K562 (cell line): Measurements from ENCODE around the gene ADAMTS2. TPM values are rescaled to one million over a fixed set of nuclear protein-coding genes. Genes with fewer than 3 reads are reported as not detected.

Experiments used
- ATAC-seq: fragments of 200-7000 bp; cut with Tn5 transposase; 3 replicates; pipeline ENCODE4 v1.9.1; 2020; ENCODE audit warnings: moderate library complexity
- BruUV-seq: library from RNA; stranded (reverse); fragments of 400-500 nt; replicated peaks from 2 replicates; lab custom pipeline; 2021; lab: Mats Ljungman, UMichigan
- CTCF ChIA-PET: fragments of 300-600 bp; formaldehyde crosslinking; extraction: SDS; loops from one replicate; lab custom pipeline; 2021; ENCODE audit warnings: low intra/inter-chr PET ratio; lab: Yijun Ruan, JAX
- POLR2A ChIA-PET: fragments of 300-600, 350-650 bp; sonication (Branson Sonifier 250); formaldehyde crosslinking; extraction: SDS; loops from one replicate; lab custom pipeline; 2021; ENCODE audit warnings: antibody characterized with exemption, inconsistent platforms; lab: Yijun Ruan, JAX
- DNase-seq, 4 experiments: peaks; one replicate each; pipeline versions ENCODE4 v3.0.0 to v3.0.0-alpha.2; 2011 to 2018; ENCODE audit warnings: low spot score in 3 of 4, mixed read lengths in 3 of 4; ENCODE audit errors: extremely low read depth in 1 of 4
- FAIRE-seq: peaks from 2 replicates; lab custom pipeline; 2011; peaks lifted over from hg19 to GRCh38; lab: Jason Lieb, UNC
- H2AFZ ChIP-seq: 2 replicates; pipeline ENCODE4 v1.6.0; 2011; ENCODE audit warnings: low read depth, low read length, control low read depth, inconsistent platforms
- H3K27ac ChIP-seq: fragments of 200-600 bp; 3 replicates; pipeline ENCODE4 v1.8.0; 2011; ENCODE audit warnings: low read depth, mild to moderate bottlenecking, control low read depth, inconsistent platforms, low read length, moderate library complexity, mixed read lengths; ENCODE audit errors: extremely low read depth
- H3K27me3 ChIP-seq, 2 experiments: fragments of 300-600 bp in 1 of 2; 2 replicates in 1 of 2; 3 replicates in 1 of 2; pipeline versions ENCODE4 v1.6.0 to v1.8.0; 2011; ENCODE audit warnings: inconsistent platforms in 2 of 2, low read length in 2 of 2, mild to moderate bottlenecking in 1 of 2, mixed read lengths in 1 of 2, moderate library complexity in 1 of 2; ENCODE audit not compliant: control insufficient read depth in 2 of 2, insufficient read depth in 2 of 2
- H3K36me3 ChIP-seq: fragments of 300-600 bp; 3 replicates; pipeline ENCODE4 v1.8.0; 2011; ENCODE audit warnings: mild to moderate bottlenecking, low read length, inconsistent platforms; ENCODE audit not compliant: control insufficient read depth, insufficient read depth
- H3K4me1 ChIP-seq, 2 experiments: fragments of 200-600 bp in 1 of 2; replicated peaks in 1 of 2; 2 replicates in 1 of 2; 3 replicates in 1 of 2; pipeline versions ENCODE4 v1.5.1 to v1.8.0; 2011; ENCODE audit warnings: inconsistent platforms in 2 of 2, low read length in 2 of 2, mild to moderate bottlenecking in 1 of 2, mixed read lengths in 1 of 2, moderate library complexity in 1 of 2; ENCODE audit not compliant: control insufficient read depth in 2 of 2, insufficient read depth in 2 of 2
- H3K4me2 ChIP-seq: 2 replicates; pipeline ENCODE4 v1.6.1; 2011; ENCODE audit warnings: low read length, control low read depth, inconsistent platforms, mixed read lengths; ENCODE audit not compliant: insufficient read depth
- H3K4me3 ChIP-seq: fragments of 200-600 bp; sonication (generic), shearing (Covaris generic); 2 replicates; pipeline ENCODE4 v1.5.1; 2016; ENCODE audit warnings: control low read depth, inconsistent platforms
- H3K79me2 ChIP-seq: fragments of 200-600 bp; 3 replicates; pipeline ENCODE4 v1.8.0; 2011; ENCODE audit warnings: low read length, inconsistent platforms; ENCODE audit not compliant: control insufficient read depth, insufficient read depth
- H3K9ac ChIP-seq, 2 experiments: 2 replicates each; pipeline versions ENCODE4 v1.6.0 to v1.6.1; 2011; ENCODE audit warnings: low read depth in 2 of 2, low read length in 2 of 2, control low read depth in 1 of 2, inconsistent platforms in 1 of 2, mild to moderate bottlenecking in 1 of 2, mixed read lengths in 1 of 2; ENCODE audit not compliant: insufficient read depth in 1 of 2
- H3K9me1 ChIP-seq: one replicate; pipeline ENCODE4 v1.6.0; 2011; ENCODE audit warnings: inconsistent platforms, mild to moderate bottlenecking, low read length, moderate library complexity; ENCODE audit not compliant: control insufficient read depth, insufficient read depth
- H3K9me3 ChIP-seq: replicated peaks from 2 replicates; pipeline ENCODE4 v1.5.1; 2011; ENCODE audit warnings: low read depth, low read length, inconsistent platforms; ENCODE audit not compliant: control insufficient read depth, insufficient read depth
- H4K20me1 ChIP-seq: replicated peaks from 2 replicates; pipeline ENCODE4 v1.6.1; 2011; ENCODE audit warnings: low read length, inconsistent platforms, mixed read lengths; ENCODE audit not compliant: control insufficient read depth, insufficient read depth
- ASH1L ChIP-seq: fragments of 450-650 bp; IDR thresholded peaks from 2 replicates; pipeline ENCODE4 v1.6.1; 2018; ENCODE audit warnings: borderline replicate concordance, mild to moderate bottlenecking, low read depth; ENCODE audit not compliant: partially characterized antibody
- BCL6 ChIP-seq: fragments of 250-450 bp; sonication (Bioruptor Pico); IDR thresholded peaks from 2 replicates; pipeline ENCODE4 v1.4.0; 2020
- FOXJ3 ChIP-seq: sonication (generic); formaldehyde crosslinking; IDR thresholded peaks from 2 replicates; pipeline ENCODE4 v1.4.0; 2020; ENCODE audit warnings: mild to moderate bottlenecking, missing genetic modification reagents
- HOXB6 ChIP-seq: fragments of 250-450 bp; sonication (Bioruptor Pico); IDR thresholded peaks from 2 replicates; pipeline ENCODE4 v1.5.1; 2022; ENCODE audit warnings: mild to moderate bottlenecking, borderline replicate concordance
- MAFG ChIP-seq: fragments of 450-650 bp; conservative IDR thresholded peaks from 2 replicates; pipeline ENCODE4 v1.6.1; 2016; ENCODE audit warnings: missing genetic modification characterization, missing compliant biosample characterization
- MXI1 ChIP-seq: IDR thresholded peaks from 2 replicates; pipeline ENCODE4 v1.6.1; 2011; ENCODE audit warnings: low read depth, mild to moderate bottlenecking, improper control_type of control experiment, low read length
- NCOA4 ChIP-seq: fragments of 450-650 bp; IDR thresholded peaks from 2 replicates; pipeline ENCODE4 v1.6.1; 2018; ENCODE audit warnings: mild to moderate bottlenecking; ENCODE audit not compliant: partially characterized antibody
- SLC30A9 ChIP-seq: fragments of 250-450 bp; sonication (Bioruptor Pico); IDR thresholded peaks from 2 replicates; pipeline ENCODE4 v1.8.0; 2022; ENCODE audit warnings: mild to moderate bottlenecking, moderate library complexity
- SREBF1 ChIP-seq: fragments of 150-350 bp; IDR thresholded peaks from 2 replicates; pipeline ENCODE4 v1.6.1; 2014; ENCODE audit warnings: antibody characterized with exemption, low read depth, low read length, borderline replicate concordance
- ZNF121 ChIP-seq: sonication (generic); formaldehyde crosslinking; conservative IDR thresholded peaks from 2 replicates; pipeline ENCODE4 v1.8.0; 2022; ENCODE audit warnings: missing genetic modification reagents
- ZNF174 ChIP-seq: fragments of 250-450 bp; sonication (Bioruptor Pico); IDR thresholded peaks from 2 replicates; pipeline ENCODE4 v1.4.0; 2020; ENCODE audit warnings: mild to moderate bottlenecking
- ZNF175 ChIP-seq: fragments of 200-800 bp; sonication (Bioruptor generic); IDR thresholded peaks from 2 replicates; pipeline ENCODE4 v1.6.1; 2016; ENCODE audit warnings: low read depth, mild to moderate bottlenecking, missing genetic modification characterization, missing compliant biosample characterization
- ZNF436 ChIP-seq: fragments of 250-450, 450-650 bp; sonication (Bioruptor Pico); formaldehyde crosslinking; IDR thresholded peaks from 2 replicates; pipeline ENCODE4 v1.7.0; 2020; ENCODE audit warnings: mild to moderate bottlenecking
- ZNF77 ChIP-seq: fragments of 250-450 bp; sonication (Bioruptor Pico); IDR thresholded peaks from 2 replicates; pipeline ENCODE4 v1.5.0; 2020
- WGBS: fragments of 100-300 bp; shearing (Covaris generic); methylation state at CpG from one replicate; pipeline ENCODE4 v1.1.6; 2016; ENCODE audit warnings: low coverage, mixed read lengths; ENCODE audit not compliant: insufficient coverage; ENCODE audit errors: missing lambda C conversion rate; 5-methylcytosine and 5-hydroxymethylcytosine counted together
- in situ Hi-C: fragments of 300-500 bp; cut with MboI; formaldehyde crosslinking; loops from 4 replicates; pipeline ENCODE4 v1.15.0; 2018; ENCODE audit warnings: inconsistent platforms, mixed read lengths
- intact Hi-C: fragments of 100-400 bp; cut with micrococcal nuclease; formaldehyde crosslinking; loops from 2 replicates; pipeline ENCODE4 v1.14.2; 2022
- polyA plus RNA-seq, 8 experiments: library from polyadenylated mRNA; depleted of rRNA in 4 of 8; stranded (reverse) in 5 of 8; unstranded in 3 of 8; fragments of >200 nt; fragmentation: Nextera tagmentation in 2 of 8; fragmentation: Illumina TruSeq in 1 of 8; extraction: Ambion mirVana in 2 of 8; extraction: Trizol in 1 of 8; gene quantifications; 2 replicates each; pipeline versions ENCODE4 v1.2.1 to v1.2.3, GENCODE V29; 2011 to 2014; ENCODE audit warnings: inconsistent platforms in 1 of 8, missing spikeins in 1 of 8
- total RNA-seq, 7 experiments: library from RNA; depleted of rRNA in 6 of 7; stranded (reverse); fragments of >200 nt in 6 of 7; fragmentation: Illumina TruSeq in 2 of 7; extraction: Trizol in 2 of 7; gene quantifications; 2 replicates each; pipeline versions ENCODE4 v1.2.1 to v1.2.3, GENCODE V29; 2011 to 2021; ENCODE audit warnings: low replicate concordance in 1 of 7
- TF ChIP-seq, protein P1 (sequence below): IDR thresholded peaks from 3 replicates; pipeline ENCODE4 v1.6.1; 2011; ENCODE audit warnings: borderline replicate concordance, mild to moderate bottlenecking, moderate library complexity; ENCODE audit not compliant: insufficient read length; ENCODE audit errors: extremely low read depth
- TF ChIP-seq, protein P2 (sequence below): fragments of 450-650 bp; formaldehyde crosslinking; IDR thresholded peaks from 2 replicates; pipeline ENCODE4 v1.4.0; 2020; ENCODE audit warnings: mild to moderate bottlenecking, moderate library complexity
- TF ChIP-seq, protein P3 (sequence below): sonication (generic); formaldehyde crosslinking; IDR thresholded peaks from 2 replicates; pipeline ENCODE4 v1.8.0; 2022; ENCODE audit warnings: mild to moderate bottlenecking, missing genetic modification reagents

The ADAMTS2 gene
- total and polyA plus RNA-seq, 9 of the 15 experiments (the other 6 are each of a cell fraction or from before 2014, with no cell fraction given), result not detected

DNA sequence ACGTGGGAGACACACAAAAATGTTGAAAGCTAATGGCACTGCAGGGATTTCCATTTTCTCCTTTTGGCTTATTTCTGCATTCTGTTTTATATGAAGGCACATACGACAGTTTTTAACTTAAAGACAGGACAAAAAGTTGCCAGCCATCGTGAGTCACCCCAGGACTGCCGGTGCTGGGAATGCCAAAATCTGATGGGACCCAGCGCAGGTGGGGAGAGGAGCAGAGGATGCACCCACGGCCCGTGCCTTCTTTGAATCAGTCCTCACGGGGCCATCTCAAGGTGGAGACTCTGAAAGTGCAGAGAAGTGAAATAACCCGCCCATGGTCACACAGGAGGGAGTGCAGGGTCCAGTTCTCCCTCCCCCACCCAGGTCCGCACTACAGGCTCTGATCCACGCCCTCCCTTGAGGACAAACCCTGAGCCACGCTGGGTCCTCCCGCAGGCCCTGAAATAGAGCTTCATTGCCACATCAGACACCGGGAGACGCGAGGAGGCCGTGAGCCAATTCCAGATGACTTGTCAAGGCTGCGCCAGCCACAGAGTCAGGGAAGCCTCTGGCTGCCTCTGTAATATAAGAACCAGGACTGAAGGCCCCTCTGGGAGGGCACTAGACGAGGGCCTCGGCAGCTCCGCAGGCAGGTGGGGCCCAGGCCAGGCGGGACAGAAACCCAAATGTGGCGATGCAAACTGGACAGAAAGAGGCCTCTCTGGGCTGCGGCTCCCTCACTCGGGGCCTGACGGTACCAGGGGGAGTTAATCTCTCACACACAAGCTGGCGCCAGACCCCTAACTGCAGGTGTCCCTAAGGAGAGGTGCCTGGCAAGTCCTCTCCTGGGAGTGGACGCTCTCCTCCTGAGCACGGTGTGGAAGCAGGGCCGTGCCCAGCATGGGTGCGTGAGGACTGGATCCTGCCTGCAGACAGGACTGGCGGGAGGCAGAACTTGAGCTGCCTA lies 22.9 kb downstream of the ADAMTS2 start:
- no peaks in the 10 kb centered on the region for H3K79me2 ChIP-seq
- H3K9me1 ChIP-seq, result no peaks in the 10 kb centered on the region
- ChIA-PET CTCF (no interaction called here), POLR2A (no interaction called here)
- no peak overlapping the region for H3K27ac ChIP-seq
- H3K4me1 ChIP-seq, result peaks cover 0 to 5% of the 10 kb centered on the region in 2 experiments; a peak in 1 of 5 replicates
- intact Hi-C loops, result no loop called here
- no peak overlapping the region for H3K4me2 ChIP-seq
- no peaks in the 10 kb centered on the region for H3K9me3 ChIP-seq
- under 1% methylated on average over 30 of the region's 32 CpGs for WGBS
- no peaks in the 10 kb centered on the region for H4K20me1 ChIP-seq
- in situ Hi-C loops, result no loop called here
- FAIRE-seq, result no peak
- H3K27me3 ChIP-seq, result peaks cover 15 to 63% of the 10 kb centered on the region in 2 experiments; a peak in 4 of 5 replicates
- no TSS peak for BruUV-seq
- no peak for DNase-seq
- H2AFZ ChIP-seq, result no peak overlapping the region
- no peak for ATAC-seq
- H3K4me3 ChIP-seq, result no peak overlapping the region
- H3K36me3 ChIP-seq, result no peaks in the 10 kb centered on the region
- H3K9ac ChIP-seq, result no peak overlapping the region
- TF ChIP-seq ZNF121 (CRISPR knock-in tag) (no peak), SREBF1 (no peak), ZNF174 (CRISPR knock-in tag) (no peak), FOXJ3 (CRISPR knock-in tag) (no peak), MXI1 (no peak), MAFG (no peak), ZNF436 (CRISPR knock-in tag) (no peak), ASH1L (no peak), ZNF77 (CRISPR knock-in tag) (no peak), NCOA4 (no peak), ZNF175 (no peak), SLC30A9 (CRISPR knock-in tag) (no peak), BCL6 (CRISPR knock-in tag) (no peak), HOXB6 (CRISPR knock-in tag) (no peak)
- TF ChIP-seq, protein P1, sequence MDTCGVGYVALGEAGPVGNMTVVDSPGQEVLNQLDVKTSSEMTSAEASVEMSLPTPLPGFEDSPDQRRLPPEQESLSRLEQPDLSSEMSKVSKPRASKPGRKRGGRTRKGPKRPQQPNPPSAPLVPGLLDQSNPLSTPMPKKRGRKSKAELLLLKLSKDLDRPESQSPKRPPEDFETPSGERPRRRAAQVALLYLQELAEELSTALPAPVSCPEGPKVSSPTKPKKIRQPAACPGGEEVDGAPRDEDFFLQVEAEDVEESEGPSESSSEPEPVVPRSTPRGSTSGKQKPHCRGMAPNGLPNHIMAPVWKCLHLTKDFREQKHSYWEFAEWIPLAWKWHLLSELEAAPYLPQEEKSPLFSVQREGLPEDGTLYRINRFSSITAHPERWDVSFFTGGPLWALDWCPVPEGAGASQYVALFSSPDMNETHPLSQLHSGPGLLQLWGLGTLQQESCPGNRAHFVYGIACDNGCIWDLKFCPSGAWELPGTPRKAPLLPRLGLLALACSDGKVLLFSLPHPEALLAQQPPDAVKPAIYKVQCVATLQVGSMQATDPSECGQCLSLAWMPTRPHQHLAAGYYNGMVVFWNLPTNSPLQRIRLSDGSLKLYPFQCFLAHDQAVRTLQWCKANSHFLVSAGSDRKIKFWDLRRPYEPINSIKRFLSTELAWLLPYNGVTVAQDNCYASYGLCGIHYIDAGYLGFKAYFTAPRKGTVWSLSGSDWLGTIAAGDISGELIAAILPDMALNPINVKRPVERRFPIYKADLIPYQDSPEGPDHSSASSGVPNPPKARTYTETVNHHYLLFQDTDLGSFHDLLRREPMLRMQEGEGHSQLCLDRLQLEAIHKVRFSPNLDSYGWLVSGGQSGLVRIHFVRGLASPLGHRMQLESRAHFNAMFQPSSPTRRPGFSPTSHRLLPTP, result no peak
- TF ChIP-seq, protein P2, sequence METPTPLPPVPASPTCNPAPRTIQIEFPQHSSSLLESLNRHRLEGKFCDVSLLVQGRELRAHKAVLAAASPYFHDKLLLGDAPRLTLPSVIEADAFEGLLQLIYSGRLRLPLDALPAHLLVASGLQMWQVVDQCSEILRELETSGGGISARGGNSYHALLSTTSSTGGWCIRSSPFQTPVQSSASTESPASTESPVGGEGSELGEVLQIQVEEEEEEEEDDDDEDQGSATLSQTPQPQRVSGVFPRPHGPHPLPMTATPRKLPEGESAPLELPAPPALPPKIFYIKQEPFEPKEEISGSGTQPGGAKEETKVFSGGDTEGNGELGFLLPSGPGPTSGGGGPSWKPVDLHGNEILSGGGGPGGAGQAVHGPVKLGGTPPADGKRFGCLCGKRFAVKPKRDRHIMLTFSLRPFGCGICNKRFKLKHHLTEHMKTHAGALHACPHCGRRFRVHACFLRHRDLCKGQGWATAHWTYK (CRISPR knock-in tag), result no peak
- TF ChIP-seq, protein P3, sequence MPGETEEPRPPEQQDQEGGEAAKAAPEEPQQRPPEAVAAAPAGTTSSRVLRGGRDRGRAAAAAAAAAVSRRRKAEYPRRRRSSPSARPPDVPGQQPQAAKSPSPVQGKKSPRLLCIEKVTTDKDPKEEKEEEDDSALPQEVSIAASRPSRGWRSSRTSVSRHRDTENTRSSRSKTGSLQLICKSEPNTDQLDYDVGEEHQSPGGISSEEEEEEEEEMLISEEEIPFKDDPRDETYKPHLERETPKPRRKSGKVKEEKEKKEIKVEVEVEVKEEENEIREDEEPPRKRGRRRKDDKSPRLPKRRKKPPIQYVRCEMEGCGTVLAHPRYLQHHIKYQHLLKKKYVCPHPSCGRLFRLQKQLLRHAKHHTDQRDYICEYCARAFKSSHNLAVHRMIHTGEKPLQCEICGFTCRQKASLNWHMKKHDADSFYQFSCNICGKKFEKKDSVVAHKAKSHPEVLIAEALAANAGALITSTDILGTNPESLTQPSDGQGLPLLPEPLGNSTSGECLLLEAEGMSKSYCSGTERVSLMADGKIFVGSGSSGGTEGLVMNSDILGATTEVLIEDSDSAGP (CRISPR knock-in tag), result no peak
